Measurements from ENCODE around the gene BPHL. TPM values are rescaled to one million over a fixed set of nuclear protein-coding genes. Genes with fewer than 3 reads are reported as not detected.
"Not testable (repeated sequence)": the region's sequence is repeated elsewhere in the genome, so short reads cannot be mapped to it uniquely, and the experiment has no call there.

The BPHL gene
- polyA plus RNA-seq, 3 donors from 2014 or later = 7.5 to 9.7 (median 9.1) TPM

DNA sequence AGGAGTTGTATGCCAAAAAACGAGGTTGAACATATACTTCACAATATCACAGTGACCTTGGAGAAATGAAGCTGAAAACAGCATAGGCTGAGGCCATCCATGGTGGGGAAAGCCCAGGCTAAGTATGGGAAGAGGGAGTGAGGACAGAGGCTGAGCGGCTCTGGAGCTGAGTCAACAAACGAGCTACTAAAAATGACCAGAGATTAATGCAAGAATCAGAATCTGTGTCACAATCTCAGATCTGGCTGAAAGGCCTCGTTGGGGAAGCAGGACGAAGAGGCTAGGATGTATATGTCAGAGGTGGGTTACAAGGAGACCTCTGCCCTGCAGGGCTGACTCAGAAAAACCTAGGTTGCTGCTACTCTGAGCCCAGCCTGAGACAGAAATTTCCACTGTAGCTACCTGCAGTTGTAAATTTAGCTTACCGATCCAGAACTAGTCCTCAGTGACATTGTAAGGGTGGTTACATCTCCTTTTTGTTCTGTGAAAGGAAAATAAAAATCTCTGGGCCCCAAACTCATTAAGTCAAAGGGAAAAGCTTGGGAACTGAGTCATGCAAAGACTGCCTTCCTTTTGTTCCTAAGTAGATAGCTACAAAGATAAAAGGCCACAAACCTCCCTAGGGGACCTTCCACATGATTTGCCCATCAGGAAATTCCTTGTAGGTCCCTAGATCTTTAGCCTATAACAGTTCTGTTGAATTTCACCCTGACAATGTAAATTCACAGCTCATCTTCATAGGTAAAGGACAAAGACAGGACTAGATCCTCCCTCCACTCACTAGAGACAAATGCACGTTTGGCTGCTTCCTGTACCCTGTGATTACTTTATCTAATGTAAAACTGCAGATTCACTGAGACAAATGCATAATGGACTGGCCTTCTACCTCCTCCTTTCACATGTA lies 47.4 kb downstream of the BPHL start:
- H3K4me1 Mint-ChIP-seq = peaks cover 9 to 10% of the 10 kb centered on the region in 2 donors
- no peak overlapping the region for H3K4me3 Mint-ChIP-seq

GRCh38 chr6:3166535-3167225 lies 48.2 kb downstream of the BPHL start:
- H3K27me3 Mint-ChIP-seq (ENCODE audit: low read depth in 3 of 3) = peaks cover 6 to 15% (median 9%) of the 10 kb centered on the region in 3 donors
- not testable (repeated sequence) for H3K36me3 Mint-ChIP-seq, H3K4me1 Mint-ChIP-seq, H3K9me3 Mint-ChIP-seq, H3K4me3 Mint-ChIP-seq, DNase-seq, H3K27ac Mint-ChIP-seq

More for the DNA sequence above, 47.4 kb downstream of the BPHL start:
- Mint-ChIP-seq H3K36me3 (no peaks in the 10 kb centered on the region), H3K9me3 (no peaks in the 10 kb centered on the region), H3K27ac (no peak overlapping the region), H3K27me3 (ENCODE audit: low read depth in 3 of 3) (peaks cover 6 to 15% (median 9%) of the 10 kb centered on the region in 3 donors)
- DNase-seq = no peak

DNA sequence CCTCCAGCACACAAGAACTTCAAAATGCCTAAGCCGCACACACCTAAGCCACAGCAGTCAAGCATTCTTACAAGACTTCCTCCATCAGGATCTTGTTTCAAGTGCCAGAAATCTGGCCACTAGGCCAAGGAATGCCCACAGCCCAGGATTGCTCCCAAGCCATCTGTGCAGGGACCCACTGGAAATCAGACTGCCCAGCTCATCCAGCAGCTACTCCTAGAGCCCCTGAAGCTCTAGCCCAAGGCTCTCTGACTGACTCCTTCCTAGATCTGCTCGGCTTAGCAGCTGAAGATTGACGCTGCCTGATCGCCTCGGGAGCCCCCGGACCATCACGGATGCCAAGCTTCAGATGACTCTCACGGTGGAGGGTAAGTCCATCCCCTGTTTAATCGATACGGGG lies 49.5 kb downstream of the BPHL start:
- not testable (repeated sequence) for H3K36me3 Mint-ChIP-seq, DNase-seq, H3K4me1 Mint-ChIP-seq, H3K4me3 Mint-ChIP-seq, H3K27ac Mint-ChIP-seq, H3K9me3 Mint-ChIP-seq
- peaks cover 5 to 10% (median 8%) of the 10 kb centered on the region in 3 donors for H3K27me3 Mint-ChIP-seq (ENCODE audit: low read depth in 3 of 3)

DNA sequence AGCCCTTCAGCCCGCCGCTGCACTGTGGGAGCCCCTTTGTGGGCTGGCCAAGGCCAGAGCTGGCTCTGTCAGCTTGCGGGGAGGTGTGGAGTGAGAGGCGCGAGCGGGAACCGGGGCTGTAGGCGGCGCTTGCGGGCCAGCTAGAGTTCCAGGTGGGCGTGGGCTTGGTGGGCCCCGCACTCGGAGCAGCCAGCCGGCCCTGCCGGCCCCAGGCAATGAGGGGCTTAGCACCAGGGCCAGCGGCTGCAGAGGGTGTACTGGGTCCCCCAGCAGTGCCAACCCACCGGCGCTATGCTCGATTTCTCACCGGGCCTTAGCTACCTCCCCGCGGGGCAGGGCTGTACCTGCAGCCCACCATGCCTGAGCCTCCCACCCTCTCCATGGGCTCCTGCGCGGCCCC lies 52.2 kb downstream of the BPHL start:
- H3K27ac Mint-ChIP-seq; H3K4me1 Mint-ChIP-seq; H3K9me3 Mint-ChIP-seq; H3K4me3 Mint-ChIP-seq; DNase-seq; H3K27me3 Mint-ChIP-seq (ENCODE audit: low read depth in 3 of 3); H3K36me3 Mint-ChIP-seq: not testable (repeated sequence)

DNA sequence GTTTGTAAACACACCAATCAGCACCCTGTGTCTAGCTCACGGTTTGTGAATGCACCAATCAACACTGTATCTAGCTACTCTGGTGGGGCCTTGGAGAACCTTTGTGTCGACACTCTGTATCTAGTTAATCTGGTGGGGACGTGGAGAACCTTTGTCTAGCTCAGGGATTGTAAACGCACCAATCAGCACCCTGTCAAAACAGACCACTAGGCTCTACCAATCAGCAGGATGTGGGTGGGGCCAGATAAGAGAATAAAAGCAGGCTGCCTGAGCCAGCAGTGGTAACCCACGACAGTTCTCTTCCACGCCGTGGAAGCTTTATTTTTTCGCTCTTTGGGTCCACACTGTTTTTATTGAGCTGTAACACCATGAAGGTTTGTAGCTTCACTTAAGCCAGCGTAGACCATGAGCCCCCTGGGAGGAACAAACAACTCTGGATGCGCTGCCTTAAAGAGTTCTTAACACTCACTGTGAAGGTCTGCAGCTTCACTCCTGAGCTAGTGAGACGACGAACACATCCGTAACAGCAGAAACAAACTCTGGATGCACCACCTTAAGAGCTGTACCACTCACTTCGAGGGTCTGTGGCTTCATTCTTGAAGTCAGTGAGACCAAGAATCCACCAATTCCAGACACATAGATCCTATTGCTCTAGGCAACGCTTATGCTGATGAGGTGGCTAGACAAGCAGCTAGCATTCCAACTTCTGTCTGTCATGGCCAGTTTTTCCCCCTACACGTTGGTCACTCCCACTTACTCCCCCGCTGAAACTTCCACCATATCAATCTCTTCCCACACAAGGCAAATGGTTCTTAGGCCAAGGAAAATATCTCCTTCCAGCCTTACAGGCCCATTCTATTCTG lies 53.0 kb downstream of the BPHL start:
- H3K27ac Mint-ChIP-seq; H3K4me1 Mint-ChIP-seq; H3K4me3 Mint-ChIP-seq; DNase-seq; H3K27me3 Mint-ChIP-seq (ENCODE audit: low read depth in 3 of 3); H3K9me3 Mint-ChIP-seq; H3K36me3 Mint-ChIP-seq: not testable (repeated sequence)

- not testable (repeated sequence) for DNase-seq; H3K9me3 Mint-ChIP-seq; H3K36me3 Mint-ChIP-seq; H3K4me3 Mint-ChIP-seq; H3K27me3 Mint-ChIP-seq (ENCODE audit: low read depth in 3 of 3); H3K4me1 Mint-ChIP-seq; H3K27ac Mint-ChIP-seq
Observed at GRCh38 chr6:3172789-3173188, 54.3 kb downstream of the BPHL start.

DNA sequence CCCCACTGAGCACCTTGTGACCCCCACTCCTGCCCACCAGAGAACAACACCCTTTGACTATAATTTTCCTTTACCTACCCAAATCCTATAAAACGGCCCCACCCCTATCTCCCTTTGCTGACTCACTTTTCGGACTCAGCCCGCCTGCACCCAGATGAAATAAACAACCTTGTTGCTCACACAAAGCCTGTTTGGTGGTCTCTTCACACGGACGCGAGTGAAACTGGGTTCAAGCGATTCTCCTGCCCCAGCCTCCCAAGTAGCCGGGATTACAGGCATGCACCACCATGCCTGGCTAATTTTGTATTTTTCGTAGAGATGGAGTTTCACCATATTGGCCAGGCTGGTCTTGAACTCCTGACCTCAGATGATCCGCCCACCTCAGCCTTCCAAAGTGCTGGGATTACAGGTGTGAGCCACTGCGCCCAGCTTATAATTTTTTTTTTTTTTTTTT lies 55.2 kb downstream of the BPHL start:
- H3K4me1 Mint-ChIP-seq; H3K36me3 Mint-ChIP-seq; DNase-seq; H3K27ac Mint-ChIP-seq; H3K4me3 Mint-ChIP-seq; H3K27me3 Mint-ChIP-seq (ENCODE audit: low read depth in 3 of 3); H3K9me3 Mint-ChIP-seq: not testable (repeated sequence)

DNA sequence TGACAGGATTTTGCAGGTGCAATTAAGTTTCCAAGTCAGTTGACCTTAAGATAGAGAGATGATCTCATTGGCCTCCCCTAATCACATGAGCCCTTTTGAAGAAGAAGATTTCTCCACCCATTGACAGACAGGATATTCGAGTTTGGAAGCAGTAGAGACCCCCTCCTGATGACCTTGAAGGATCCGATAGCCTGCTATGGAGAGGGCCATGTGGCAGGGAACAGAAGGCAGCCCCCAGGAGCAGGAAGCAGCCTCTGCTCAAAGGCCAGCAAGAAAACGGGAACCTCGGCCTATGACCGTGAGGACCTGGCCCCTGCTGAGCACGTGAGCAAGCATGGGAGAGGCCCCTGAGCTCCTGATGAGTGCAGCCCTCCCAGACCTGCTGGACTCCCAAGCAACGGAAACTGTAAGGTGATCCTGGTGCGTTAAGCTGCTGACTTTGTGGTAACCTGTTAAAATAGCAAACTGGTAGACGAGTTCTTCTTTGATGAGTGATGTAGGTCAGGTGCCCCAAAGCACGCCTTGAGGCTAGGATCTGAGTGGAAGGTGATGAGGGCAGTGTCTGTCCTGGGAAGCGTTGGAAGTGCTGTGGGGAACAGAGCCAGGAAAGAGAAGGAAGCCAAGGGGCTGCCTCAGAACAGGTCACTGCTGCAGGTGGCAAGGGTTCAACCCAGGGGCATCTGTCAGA lies 57.3 kb downstream of the BPHL start:
- no peak overlapping the region for H3K27ac Mint-ChIP-seq
- H3K4me3 Mint-ChIP-seq = no peak overlapping the region
- H3K36me3 Mint-ChIP-seq = no peaks in the 10 kb centered on the region
- H3K4me1 Mint-ChIP-seq = no peaks in the 10 kb centered on the region
- H3K9me3 Mint-ChIP-seq = no peaks in the 10 kb centered on the region
- no peak for DNase-seq
- H3K27me3 Mint-ChIP-seq (ENCODE audit: low read depth in 3 of 3) = peaks cover 7 to 10% (median 9%) of the 10 kb centered on the region in 3 donors

DNA sequence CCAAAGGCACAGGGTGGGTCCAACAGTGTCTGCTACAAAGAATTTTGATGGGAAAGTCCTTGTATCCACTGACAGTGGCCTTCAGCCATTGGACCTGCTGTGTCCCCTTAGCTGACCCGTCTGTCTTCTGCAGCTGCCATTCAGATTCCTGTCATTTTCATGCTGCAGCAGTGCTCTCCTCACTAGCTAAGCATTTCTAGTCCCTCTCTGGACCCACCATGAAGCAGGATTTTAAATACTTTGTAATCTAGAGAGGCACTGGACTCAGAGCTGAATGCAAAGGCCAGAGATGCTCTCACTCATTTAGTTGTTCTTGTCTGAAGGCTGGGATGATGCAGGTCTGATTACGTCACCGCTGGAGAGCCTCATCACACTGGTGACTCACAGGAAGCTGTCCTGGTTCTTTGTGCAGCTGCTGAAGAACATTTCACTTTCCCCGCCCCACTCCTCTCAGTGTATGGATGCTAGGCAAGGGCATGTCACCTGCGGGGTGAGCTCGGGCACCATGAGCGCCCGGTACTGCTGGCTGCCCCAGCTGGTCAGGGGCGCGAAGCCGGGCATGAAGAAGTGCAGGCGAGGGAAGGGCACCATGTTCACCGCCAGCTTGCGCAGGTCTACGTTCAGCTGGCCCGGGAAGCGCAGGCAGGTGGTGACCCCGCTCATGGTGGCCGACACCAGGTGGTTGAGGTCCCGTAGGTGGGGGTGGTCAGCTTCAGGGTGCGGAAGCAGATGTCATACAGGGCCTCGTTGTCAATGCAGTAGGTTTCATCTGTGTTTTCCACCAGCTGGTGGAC lies 58.2 kb downstream of the BPHL start:
- Mint-ChIP-seq H3K27me3 (ENCODE audit: low read depth in 3 of 3) (peaks cover 7 to 11% (median 9%) of the 10 kb centered on the region in 3 donors), H3K27ac (no peak overlapping the region), H3K9me3 (no peaks in the 10 kb centered on the region), H3K36me3 (no peaks in the 10 kb centered on the region), H3K4me1 (no peaks in the 10 kb centered on the region), H3K4me3 (no peak overlapping the region)
- no peak for DNase-seq

DNA sequence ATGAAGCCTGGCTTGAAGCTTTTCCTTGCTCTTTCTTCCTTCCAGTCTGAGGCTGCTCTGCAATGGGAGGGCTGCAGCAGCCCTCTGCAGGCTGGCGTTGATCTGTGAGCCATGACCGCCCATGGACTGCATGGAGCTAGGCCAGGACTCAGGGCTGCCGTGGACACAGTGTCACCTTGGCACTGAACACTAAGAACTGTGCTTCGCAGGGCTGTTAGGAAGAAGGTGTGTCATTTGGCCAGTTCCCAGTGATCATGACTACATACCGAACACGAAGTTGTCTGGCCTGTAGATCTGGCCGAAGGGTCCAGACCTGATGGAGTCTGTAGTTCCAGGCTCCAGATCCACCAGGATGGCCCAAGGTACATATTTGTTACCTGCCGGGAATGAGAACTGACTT lies 60.2 kb downstream of the BPHL start:
- not testable (repeated sequence) for H3K27ac Mint-ChIP-seq; H3K4me1 Mint-ChIP-seq; H3K9me3 Mint-ChIP-seq; H3K36me3 Mint-ChIP-seq; H3K27me3 Mint-ChIP-seq (ENCODE audit: low read depth in 3 of 3); H3K4me3 Mint-ChIP-seq; DNase-seq

DNA sequence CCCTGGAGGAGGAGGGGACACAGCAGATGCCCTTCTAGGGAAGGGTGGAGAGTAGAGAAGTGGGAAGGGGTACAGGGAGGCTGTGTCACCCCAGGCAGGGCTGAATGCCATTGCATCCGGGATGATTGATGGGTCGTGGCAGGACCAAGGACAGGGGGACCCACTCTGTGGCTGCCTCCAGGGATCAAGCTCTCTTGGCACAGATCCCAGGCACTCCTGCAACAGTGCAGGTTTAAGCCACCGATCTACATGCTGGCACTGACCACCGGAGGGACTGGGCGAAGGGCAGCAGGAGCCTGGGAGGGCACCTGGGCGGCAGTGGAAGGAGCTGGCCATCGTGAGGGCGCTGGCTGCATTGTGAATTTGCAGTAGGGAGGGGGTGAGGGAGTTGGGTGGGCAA lies 61.4 kb downstream of the BPHL start:
- H3K27ac Mint-ChIP-seq = peak overlapping the region in 1 of 6 donors; percentile 53
- H3K36me3 Mint-ChIP-seq, H3K9me3 Mint-ChIP-seq, H3K4me1 Mint-ChIP-seq, DNase-seq: not testable (repeated sequence)
- peak overlapping the region in 4 of 5 donors; percentile 41 to 71 (median 56) for H3K4me3 Mint-ChIP-seq
- peaks cover 9 to 11% (median 10%) of the 10 kb centered on the region in 3 donors for H3K27me3 Mint-ChIP-seq (ENCODE audit: low read depth in 3 of 3)

DNA sequence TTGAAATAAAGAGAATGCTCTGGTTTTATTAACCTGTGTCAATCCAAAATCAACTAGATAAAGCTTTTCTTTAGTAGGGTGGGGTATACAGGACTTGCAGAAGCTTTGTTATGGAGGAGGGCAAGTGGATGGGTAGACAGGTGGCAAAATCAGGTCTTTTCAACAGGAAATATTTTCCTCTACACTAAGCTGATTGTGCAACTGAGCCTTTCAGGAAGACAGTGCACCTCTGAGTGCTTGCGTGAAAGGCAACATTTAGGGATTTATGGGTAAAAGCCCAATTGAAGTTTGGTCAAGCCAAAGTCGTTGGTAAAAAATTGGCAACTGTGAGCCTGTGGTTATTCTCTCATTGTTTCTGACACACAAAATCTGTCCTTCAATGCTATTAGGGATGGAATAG lies 62.6 kb downstream of the BPHL start:
- no peaks in the 10 kb centered on the region for H3K36me3 Mint-ChIP-seq
- peaks cover 6 to 10% (median 8%) of the 10 kb centered on the region in 3 donors for H3K27me3 Mint-ChIP-seq (ENCODE audit: low read depth in 3 of 3)
- H3K9me3 Mint-ChIP-seq = no peaks in the 10 kb centered on the region
- no peak for DNase-seq
- no peaks in the 10 kb centered on the region for H3K4me1 Mint-ChIP-seq
- no peak overlapping the region for H3K27ac Mint-ChIP-seq
- H3K4me3 Mint-ChIP-seq = no peak overlapping the region

- H3K36me3 Mint-ChIP-seq = no peaks in the 10 kb centered on the region
- peaks cover 7 to 10% (median 9%) of the 10 kb centered on the region in 3 donors for H3K27me3 Mint-ChIP-seq (ENCODE audit: low read depth in 3 of 3)
- H3K4me1 Mint-ChIP-seq = no peaks in the 10 kb centered on the region
- no peak for DNase-seq
- H3K4me3 Mint-ChIP-seq = no peak overlapping the region
- no peak overlapping the region for H3K27ac Mint-ChIP-seq
- H3K9me3 Mint-ChIP-seq = no peaks in the 10 kb centered on the region
Observed at GRCh38 chr6:3183066-3183465, 64.6 kb downstream of the BPHL start.
